Liver (tissue), 9 donors: ENCODE measurements around the gene GRAMD1C. TPM values are rescaled to one million over a fixed set of nuclear protein-coding genes. Genes with fewer than 3 reads are reported as not detected.
"Not testable (repeated sequence)": the region's sequence is repeated elsewhere in the genome, so short reads cannot be mapped to it uniquely, and the experiment has no call there.

Experiments
- DNase-seq: peaks from one replicate; pipeline ENCODE4 v3.0.0-alpha.2; 2017; ENCODE audit warnings: low spot score
- H3K27ac ChIP-seq, 2 donors: one replicate each; pipeline ENCODE4 v1.7.0; 2013; ENCODE audit warnings: inconsistent platforms in 2 of 2, low read length in 2 of 2, control low read depth in 1 of 2, low read depth in 1 of 2, mild to moderate bottlenecking in 1 of 2
- H3K27me3 ChIP-seq, 4 donors: one replicate each; pipeline versions ENCODE4 v1.6.1 to v1.7.0; 2013; ENCODE audit warnings: low read length in 3 of 4, inconsistent platforms in 1 of 4, mild to moderate bottlenecking in 1 of 4, moderate library complexity in 1 of 4; ENCODE audit not compliant: control insufficient read depth in 4 of 4, insufficient read depth in 4 of 4
- H3K36me3 ChIP-seq, 4 donors: one replicate each; pipeline versions ENCODE4 v1.6.1 to v1.7.0; 2013; ENCODE audit warnings: low read length in 3 of 4, mild to moderate bottlenecking in 3 of 4, low read depth in 1 of 4, moderate library complexity in 1 of 4; ENCODE audit not compliant: control insufficient read depth in 4 of 4, insufficient read depth in 3 of 4
- H3K4me1 ChIP-seq, 4 donors: one replicate each; pipeline versions ENCODE4 v1.6.1 to v1.7.0; 2013; ENCODE audit warnings: low read length in 3 of 4, mild to moderate bottlenecking in 3 of 4, moderate library complexity in 1 of 4; ENCODE audit not compliant: control insufficient read depth in 4 of 4, insufficient read depth in 4 of 4
- H3K4me3 ChIP-seq, 3 donors: one replicate each; pipeline versions ENCODE4 v1.6.1 to v1.7.0; 2013; ENCODE audit warnings: low read length in 3 of 3, control low read depth in 1 of 3, low read depth in 1 of 3, mild to moderate bottlenecking in 1 of 3
- H3K9ac ChIP-seq, 2 donors: one replicate each; pipeline ENCODE4 v1.7.0; 2013; ENCODE audit warnings: low read length in 2 of 2, mild to moderate bottlenecking in 2 of 2, moderate library complexity in 2 of 2, control low read depth in 1 of 2, low read depth in 1 of 2
- H3K9me3 ChIP-seq, 4 donors: one replicate each; pipeline versions ENCODE4 v1.6.1 to v1.7.0; 2013; ENCODE audit warnings: low read length in 3 of 4; ENCODE audit not compliant: control insufficient read depth in 4 of 4
- EGR1 ChIP-seq, 2 donors: IDR thresholded peaks; 2 replicates each; pipeline ENCODE4 v1.6.1; 2016 to 2018; ENCODE audit warnings: antibody characterized with exemption in 2 of 2, low read depth in 2 of 2
- FOXA1 ChIP-seq: IDR thresholded peaks from 2 replicates; pipeline ENCODE4 v1.6.1; 2016; ENCODE audit warnings: antibody characterized with exemption
- HNF4A ChIP-seq, 2 donors: conservative IDR thresholded peaks; 2 replicates each; pipeline ENCODE4 v1.6.1; 2016; ENCODE audit warnings: antibody characterized with exemption in 2 of 2, mild to moderate bottlenecking in 2 of 2
- HNF4G ChIP-seq: IDR thresholded peaks from 2 replicates; pipeline ENCODE4 v1.6.1; 2016; ENCODE audit warnings: antibody characterized with exemption
- JUND ChIP-seq, 2 donors: IDR thresholded peaks; 2 replicates each; pipeline ENCODE4 v1.6.1; 2016; ENCODE audit warnings: antibody characterized with exemption in 2 of 2
- NR2F2 ChIP-seq: IDR thresholded peaks from 2 replicates; pipeline ENCODE4 v1.6.1; 2016; ENCODE audit warnings: antibody characterized with exemption
- RAD21 ChIP-seq, 2 donors: IDR thresholded peaks; 2 replicates each; pipeline ENCODE4 v1.6.1; 2016; ENCODE audit warnings: antibody characterized with exemption in 2 of 2, mild to moderate bottlenecking in 2 of 2
- RXRA ChIP-seq, 2 donors: IDR thresholded peaks; 2 replicates each; pipeline ENCODE4 v1.6.1; 2017 to 2018; ENCODE audit warnings: antibody characterized with exemption in 2 of 2, mild to moderate bottlenecking in 1 of 2
- SP1 ChIP-seq: IDR thresholded peaks from 2 replicates; pipeline ENCODE4 v1.6.1; 2018; ENCODE audit warnings: antibody characterized with exemption, mild to moderate bottlenecking
- TAF1 ChIP-seq: conservative IDR thresholded peaks from 2 replicates; pipeline ENCODE4 v1.6.1; 2016; ENCODE audit warnings: antibody characterized with exemption, mild to moderate bottlenecking
- YY1 ChIP-seq: IDR thresholded peaks from 2 replicates; pipeline ENCODE4 v1.6.1; 2016; ENCODE audit warnings: antibody characterized with exemption, mild to moderate bottlenecking
- WGBS: extraction: QIAGEN DNeasy Blood & Tissue Kit; methylation state at CpG from one replicate; pipeline ENCODE4 v1.1.7; 2013; 5-methylcytosine and 5-hydroxymethylcytosine counted together
- polyA plus RNA-seq, 2 donors: library from polyadenylated mRNA; stranded (reverse) in 1 of 2; unstranded in 1 of 2; fragments of 200-250 nt in 1 of 2; fragments of >200 nt in 1 of 2; fragmentation: Nextera tagmentation in 1 of 2; extraction: Ambion mirVana in 1 of 2; gene quantifications; one replicate each; pipeline versions ENCODE4 v1.2.1 to v1.2.3, GENCODE V29; 2013 to 2015
- total RNA-seq, 2 donors: library from RNA; depleted of rRNA; stranded (reverse); fragments of >200 nt; gene quantifications; one replicate each; pipeline ENCODE4 v1.2.3, GENCODE V29; 2014
- TF ChIP-seq, protein P1 (sequence below): IDR thresholded peaks from 2 replicates; pipeline ENCODE4 v1.6.1; 2016; ENCODE audit warnings: antibody characterized with exemption, mild to moderate bottlenecking
- TF ChIP-seq, protein P2 (sequence below): IDR thresholded peaks from 2 replicates; pipeline ENCODE4 v1.6.1; 2016; ENCODE audit warnings: antibody characterized with exemption
- TF ChIP-seq, protein P3 (sequence below): IDR thresholded peaks from 2 replicates; pipeline ENCODE4 v1.6.1; 2016; ENCODE audit warnings: antibody characterized with exemption
- TF ChIP-seq, protein P4 (sequence below): fragments of 150-350 bp; IDR thresholded peaks from 2 replicates; pipeline ENCODE4 v1.5.1; 2017; ENCODE audit warnings: improper control_type of control experiment, low read depth, low read length; ENCODE audit not compliant: missing input control
- TF ChIP-seq, protein P5 (sequence below): IDR thresholded peaks from 2 replicates; pipeline ENCODE4 v1.6.1; 2016; ENCODE audit warnings: antibody characterized with exemption
- donor health status: healthy.
- donor health status: healthy.
- donor health status: healthy.
- donor health status: healthy.
- donor health status: healthy.

GRAMD1C gene
- total and polyA plus RNA-seq, 4 donors, result 2.3 to 17.0 (median 6.2) TPM

DNA sequence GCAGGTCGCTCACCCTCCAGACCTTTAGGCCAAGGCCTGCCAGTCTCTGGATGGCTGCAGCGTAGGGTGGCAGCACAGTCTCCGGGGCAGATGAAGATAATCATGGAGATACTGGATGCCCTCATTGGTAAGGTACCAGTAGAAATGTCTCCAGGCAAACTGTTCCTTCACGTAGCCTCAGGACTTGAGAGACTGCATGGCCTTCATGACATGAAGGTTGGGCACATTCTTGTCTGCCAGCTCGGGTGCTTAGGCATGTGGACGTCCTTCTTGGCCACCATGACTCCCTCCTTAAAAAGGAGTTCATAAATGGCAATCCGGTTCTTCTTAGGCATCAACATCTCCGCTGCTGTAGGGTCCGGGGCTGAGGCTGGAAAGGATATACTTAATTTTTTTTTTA is 11.8 kb downstream of the GRAMD1C start:
- DNase-seq, H3K9me3 ChIP-seq, H3K27me3 ChIP-seq, H3K36me3 ChIP-seq, H3K27ac ChIP-seq, H3K4me3 ChIP-seq, H3K9ac ChIP-seq: not testable (repeated sequence)
- peaks cover 0 to 13% (median 10%) of the 10 kb centered on the region in 4 donors for H3K4me1 ChIP-seq
- WGBS, result 87% methylated on average over 9 of the region's 9 CpGs

DNA sequence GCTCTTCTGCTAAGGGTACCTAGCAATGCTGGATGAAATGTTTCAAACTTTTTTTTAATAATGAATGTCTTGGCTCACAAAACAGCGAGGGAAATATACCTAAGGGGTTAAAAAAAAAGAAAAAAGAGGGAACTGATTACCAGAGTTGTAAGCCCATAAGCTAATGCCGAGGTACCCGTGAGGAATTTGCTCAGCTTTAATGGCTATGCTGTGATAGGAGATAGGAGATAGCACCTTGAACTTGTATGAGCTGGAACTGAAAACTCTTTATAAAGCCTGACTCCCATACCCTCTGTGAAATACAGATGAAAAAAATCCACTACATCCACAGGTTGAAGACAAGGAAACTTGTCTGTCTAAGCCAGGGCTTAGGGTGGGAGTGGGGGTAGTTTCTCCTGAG is 13.9 kb downstream of the GRAMD1C start:
- Histone ChIP-seq H3K9ac (no peak overlapping the region), H3K27me3 (no peaks in the 10 kb centered on the region), H3K4me3 (no peak overlapping the region), H3K9me3 (no peaks in the 10 kb centered on the region), H3K36me3 (no peaks in the 10 kb centered on the region), H3K27ac (no peak overlapping the region), H3K4me1 (peaks cover 0 to 7% (median 6%) of the 10 kb centered on the region in 4 donors)
- no peak for DNase-seq
- TF ChIP-seq RXRA (IDR thresholded peaks at IDR 0.05), result no peak
- TF ChIP-seq FOXA1, result no peak
- TF ChIP-seq, protein P1, sequence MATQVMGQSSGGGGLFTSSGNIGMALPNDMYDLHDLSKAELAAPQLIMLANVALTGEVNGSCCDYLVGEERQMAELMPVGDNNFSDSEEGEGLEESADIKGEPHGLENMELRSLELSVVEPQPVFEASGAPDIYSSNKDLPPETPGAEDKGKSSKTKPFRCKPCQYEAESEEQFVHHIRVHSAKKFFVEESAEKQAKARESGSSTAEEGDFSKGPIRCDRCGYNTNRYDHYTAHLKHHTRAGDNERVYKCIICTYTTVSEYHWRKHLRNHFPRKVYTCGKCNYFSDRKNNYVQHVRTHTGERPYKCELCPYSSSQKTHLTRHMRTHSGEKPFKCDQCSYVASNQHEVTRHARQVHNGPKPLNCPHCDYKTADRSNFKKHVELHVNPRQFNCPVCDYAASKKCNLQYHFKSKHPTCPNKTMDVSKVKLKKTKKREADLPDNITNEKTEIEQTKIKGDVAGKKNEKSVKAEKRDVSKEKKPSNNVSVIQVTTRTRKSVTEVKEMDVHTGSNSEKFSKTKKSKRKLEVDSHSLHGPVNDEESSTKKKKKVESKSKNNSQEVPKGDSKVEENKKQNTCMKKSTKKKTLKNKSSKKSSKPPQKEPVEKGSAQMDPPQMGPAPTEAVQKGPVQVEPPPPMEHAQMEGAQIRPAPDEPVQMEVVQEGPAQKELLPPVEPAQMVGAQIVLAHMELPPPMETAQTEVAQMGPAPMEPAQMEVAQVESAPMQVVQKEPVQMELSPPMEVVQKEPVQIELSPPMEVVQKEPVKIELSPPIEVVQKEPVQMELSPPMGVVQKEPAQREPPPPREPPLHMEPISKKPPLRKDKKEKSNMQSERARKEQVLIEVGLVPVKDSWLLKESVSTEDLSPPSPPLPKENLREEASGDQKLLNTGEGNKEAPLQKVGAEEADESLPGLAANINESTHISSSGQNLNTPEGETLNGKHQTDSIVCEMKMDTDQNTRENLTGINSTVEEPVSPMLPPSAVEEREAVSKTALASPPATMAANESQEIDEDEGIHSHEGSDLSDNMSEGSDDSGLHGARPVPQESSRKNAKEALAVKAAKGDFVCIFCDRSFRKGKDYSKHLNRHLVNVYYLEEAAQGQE, result no peak
- no peak for TF ChIP-seq RAD21 (IDR thresholded peaks at IDR 0.05)
- TF ChIP-seq, protein P2, sequence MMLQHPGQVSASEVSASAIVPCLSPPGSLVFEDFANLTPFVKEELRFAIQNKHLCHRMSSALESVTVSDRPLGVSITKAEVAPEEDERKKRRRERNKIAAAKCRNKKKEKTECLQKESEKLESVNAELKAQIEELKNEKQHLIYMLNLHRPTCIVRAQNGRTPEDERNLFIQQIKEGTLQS, result no peak
- no peak for TF ChIP-seq EGR1 (IDR thresholded peaks at IDR 0.05; ENCODE audit: low read depth in 2 of 2)
- TF ChIP-seq TAF1, result no peak
- no peak for TF ChIP-seq JUND (IDR thresholded peaks at IDR 0.05)
- no peak for TF ChIP-seq HNF4A (conservative IDR thresholded peaks at IDR 0.05)
- TF ChIP-seq HNF4G, result no peak
- TF ChIP-seq, protein P3, sequence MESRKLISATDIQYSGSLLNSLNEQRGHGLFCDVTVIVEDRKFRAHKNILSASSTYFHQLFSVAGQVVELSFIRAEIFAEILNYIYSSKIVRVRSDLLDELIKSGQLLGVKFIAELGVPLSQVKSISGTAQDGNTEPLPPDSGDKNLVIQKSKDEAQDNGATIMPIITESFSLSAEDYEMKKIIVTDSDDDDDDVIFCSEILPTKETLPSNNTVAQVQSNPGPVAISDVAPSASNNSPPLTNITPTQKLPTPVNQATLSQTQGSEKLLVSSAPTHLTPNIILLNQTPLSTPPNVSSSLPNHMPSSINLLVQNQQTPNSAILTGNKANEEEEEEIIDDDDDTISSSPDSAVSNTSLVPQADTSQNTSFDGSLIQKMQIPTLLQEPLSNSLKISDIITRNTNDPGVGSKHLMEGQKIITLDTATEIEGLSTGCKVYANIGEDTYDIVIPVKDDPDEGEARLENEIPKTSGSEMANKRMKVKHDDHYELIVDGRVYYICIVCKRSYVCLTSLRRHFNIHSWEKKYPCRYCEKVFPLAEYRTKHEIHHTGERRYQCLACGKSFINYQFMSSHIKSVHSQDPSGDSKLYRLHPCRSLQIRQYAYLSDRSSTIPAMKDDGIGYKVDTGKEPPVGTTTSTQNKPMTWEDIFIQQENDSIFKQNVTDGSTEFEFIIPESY, result no peak
- WGBS, result 84% methylated on average over 3 of the region's 3 CpGs

DNA sequence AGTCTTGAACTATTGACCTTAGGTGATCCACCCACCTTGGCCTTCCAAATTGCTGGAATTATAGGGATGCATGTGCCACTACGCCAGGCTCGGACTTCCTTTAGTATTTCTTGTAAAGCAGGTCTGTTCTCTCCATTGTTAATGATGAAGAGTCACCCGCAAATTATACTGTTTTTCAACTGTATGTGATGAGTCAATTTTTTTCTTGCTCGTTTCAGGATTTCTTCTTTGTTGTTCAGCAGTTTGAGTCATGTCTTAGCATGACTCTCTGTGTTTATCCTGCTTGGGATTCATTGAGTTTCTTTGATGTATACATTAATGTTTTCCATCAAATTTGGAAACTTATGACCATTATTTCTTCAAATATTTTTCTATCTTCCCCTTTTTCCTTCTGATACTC is 28.9 kb downstream of the GRAMD1C start:
- no peaks in the 10 kb centered on the region for H3K36me3 ChIP-seq
- no peak overlapping the region for H3K27ac ChIP-seq
- H3K9ac ChIP-seq, result no peak overlapping the region
- TF ChIP-seq RXRA (IDR thresholded peaks at IDR 0.05), result no peak
- TF ChIP-seq SP1, result no peak
- TF ChIP-seq HNF4G, result no peak
- TF ChIP-seq, protein P1, result no peak
- no peak for TF ChIP-seq NR2F2
- TF ChIP-seq JUND (IDR thresholded peaks at IDR 0.05), result no peak
- TF ChIP-seq, protein P4, sequence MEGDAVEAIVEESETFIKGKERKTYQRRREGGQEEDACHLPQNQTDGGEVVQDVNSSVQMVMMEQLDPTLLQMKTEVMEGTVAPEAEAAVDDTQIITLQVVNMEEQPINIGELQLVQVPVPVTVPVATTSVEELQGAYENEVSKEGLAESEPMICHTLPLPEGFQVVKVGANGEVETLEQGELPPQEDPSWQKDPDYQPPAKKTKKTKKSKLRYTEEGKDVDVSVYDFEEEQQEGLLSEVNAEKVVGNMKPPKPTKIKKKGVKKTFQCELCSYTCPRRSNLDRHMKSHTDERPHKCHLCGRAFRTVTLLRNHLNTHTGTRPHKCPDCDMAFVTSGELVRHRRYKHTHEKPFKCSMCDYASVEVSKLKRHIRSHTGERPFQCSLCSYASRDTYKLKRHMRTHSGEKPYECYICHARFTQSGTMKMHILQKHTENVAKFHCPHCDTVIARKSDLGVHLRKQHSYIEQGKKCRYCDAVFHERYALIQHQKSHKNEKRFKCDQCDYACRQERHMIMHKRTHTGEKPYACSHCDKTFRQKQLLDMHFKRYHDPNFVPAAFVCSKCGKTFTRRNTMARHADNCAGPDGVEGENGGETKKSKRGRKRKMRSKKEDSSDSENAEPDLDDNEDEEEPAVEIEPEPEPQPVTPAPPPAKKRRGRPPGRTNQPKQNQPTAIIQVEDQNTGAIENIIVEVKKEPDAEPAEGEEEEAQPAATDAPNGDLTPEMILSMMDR, result no peak
- TF ChIP-seq, protein P2, result no peak
- no peak for TF ChIP-seq TAF1
- TF ChIP-seq, protein P5, sequence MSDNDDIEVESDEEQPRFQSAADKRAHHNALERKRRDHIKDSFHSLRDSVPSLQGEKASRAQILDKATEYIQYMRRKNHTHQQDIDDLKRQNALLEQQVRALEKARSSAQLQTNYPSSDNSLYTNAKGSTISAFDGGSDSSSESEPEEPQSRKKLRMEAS, result no peak
- TF ChIP-seq YY1, result no peak
- no peaks in the 10 kb centered on the region for H3K9me3 ChIP-seq
- no peak overlapping the region for H3K4me3 ChIP-seq
- no peak for DNase-seq
- WGBS, result 93% methylated on average over 4 of the region's 4 CpGs
- H3K27me3 ChIP-seq, result no peaks in the 10 kb centered on the region
- H3K4me1 ChIP-seq, result no peaks in the 10 kb centered on the region
